Kidney (tissue), 14 donors: ENCODE data around the gene TSN. TPM values are rescaled to one million over a fixed set of nuclear protein-coding genes. Genes with fewer than 3 reads are reported as not detected.
"Not testable (repeated sequence)": the region's sequence is repeated elsewhere in the genome, so short reads cannot be mapped to it uniquely, and the experiment has no call there.

Experiments
- DNase-seq, 5 donors: peaks; one replicate each; pipeline ENCODE4 v3.0.0-alpha.2; 2013 to 2020
- FAIRE-seq: peaks from 2 replicates; lab custom pipeline; 2012; peaks lifted over from hg19 to GRCh38; lab: Jason Lieb, UNC
- H3K27ac ChIP-seq, 2 donors: one replicate each; pipeline ENCODE4 v1.7.0; 2013; ENCODE audit warnings: low read depth in 2 of 2, low read length in 2 of 2, inconsistent platforms in 1 of 2
- H3K27me3 ChIP-seq: one replicate; pipeline ENCODE4 v1.7.1; 2013; ENCODE audit warnings: low read length, inconsistent platforms; ENCODE audit not compliant: control insufficient read depth, insufficient read depth
- H3K36me3 ChIP-seq, 3 donors: one replicate each; pipeline versions ENCODE4 v1.7.0 to v1.7.1; 2013; ENCODE audit warnings: low read length in 3 of 3, control low read depth in 1 of 3, inconsistent platforms in 1 of 3; ENCODE audit not compliant: insufficient read depth in 3 of 3, control insufficient read depth in 2 of 3
- H3K4me1 ChIP-seq, 3 donors: one replicate each; pipeline versions ENCODE4 v1.7.0 to v1.7.1; 2013; ENCODE audit warnings: low read length in 3 of 3, inconsistent platforms in 1 of 3, low read depth in 1 of 3; ENCODE audit not compliant: control insufficient read depth in 2 of 3, insufficient read depth in 2 of 3
- H3K4me3 ChIP-seq, 3 donors: one replicate each; pipeline versions ENCODE4 v1.7.0 to v1.8.1; 2013; ENCODE audit warnings: low read length in 3 of 3, control low read depth in 1 of 3, inconsistent platforms in 1 of 3
- H3K9ac ChIP-seq, 3 donors: one replicate each; pipeline versions ENCODE4 v1.7.0 to v1.7.1; 2013; ENCODE audit warnings: low read length in 3 of 3, control low read depth in 1 of 3, inconsistent platforms in 1 of 3
- H3K9me3 ChIP-seq, 3 donors: one replicate each; pipeline versions ENCODE4 v1.7.0 to v1.7.1; 2013; ENCODE audit warnings: low read length in 3 of 3, control low read depth in 1 of 3, inconsistent platforms in 1 of 3; ENCODE audit not compliant: control insufficient read depth in 2 of 3, insufficient read depth in 1 of 3
- intact Hi-C: fragments of 100-400 bp; cut with DNase I; formaldehyde crosslinking; loops from one replicate; pipeline ENCODE4 v1.11.1; 2022
- polyA plus RNA-seq: library from polyadenylated mRNA; stranded (reverse); fragments of 350-450 nt; fragmentation: Illumina TruSeq; extraction: RNeasy Lipid Tissue Mini Kit (QIAGEN cat#74804); gene quantifications from one replicate; pipeline ENCODE4 v1.2.3, GENCODE V29; 2014; ENCODE audit warnings: low read depth, low replicate concordance; ENCODE audit not compliant: insufficient read depth
- total RNA-seq: library from RNA; stranded (reverse); fragmentation: NEBNext Ultra II Directional; extraction: Animal tissue kit (Norgen Biotek cat#: 25700); gene quantifications from one replicate; pipeline ENCODE4 v1.2.1, GENCODE V29; 2021
- TF ChIP-seq, protein P1 (sequence below): IDR thresholded peaks from 3 replicates; pipeline ENCODE4 v1.5.1; 2012; ENCODE audit warnings: mild to moderate bottlenecking, moderate library complexity, borderline replicate concordance; ENCODE audit not compliant: insufficient read depth; ENCODE audit errors: extremely low read depth
- donor health status: control.
- donor health status: control.
- donor health status: control.
- donor health status: control.
- donor health status: control.
- donor health status: DM: yes; HTN: yes; CAD: no.
- donor health status: Normal renal cell carcinoma (clear cell type).

The TSN gene
- total and polyA plus RNA-seq, 2 donors from 2014 or later, result 37.9 to 66.1 TPM

DNA sequence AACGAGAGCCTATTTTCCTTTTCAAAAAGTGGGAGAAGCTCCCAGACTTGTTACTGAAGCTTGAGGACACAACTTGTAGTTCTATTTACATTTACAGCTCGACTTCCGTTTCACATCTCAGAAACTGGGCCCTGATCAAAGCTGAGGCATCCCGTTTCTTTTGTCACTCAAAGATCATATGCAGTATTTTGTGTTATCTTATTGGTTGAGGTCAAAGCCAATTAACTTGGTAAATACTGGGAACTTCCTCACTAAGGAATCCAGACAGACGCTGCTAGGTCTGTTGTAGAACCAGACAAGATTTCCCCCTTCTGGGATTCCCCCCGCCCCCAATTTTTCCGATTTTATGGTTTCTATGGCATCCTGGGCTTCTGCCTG is 50.3 kb downstream of the TSN start:
- Histone ChIP-seq H3K4me1 (no peaks in the 10 kb centered on the region), H3K4me3 (no peak overlapping the region), H3K27me3 (no peaks in the 10 kb centered on the region), H3K9me3 (peaks cover 0 to 5% (median 0%) of the 10 kb centered on the region in 3 donors), H3K36me3 (no peaks in the 10 kb centered on the region), H3K9ac (no peak overlapping the region), H3K27ac (no peak overlapping the region)
- DNase-seq (no peak), FAIRE-seq (no peak)
- TF ChIP-seq, protein P1, sequence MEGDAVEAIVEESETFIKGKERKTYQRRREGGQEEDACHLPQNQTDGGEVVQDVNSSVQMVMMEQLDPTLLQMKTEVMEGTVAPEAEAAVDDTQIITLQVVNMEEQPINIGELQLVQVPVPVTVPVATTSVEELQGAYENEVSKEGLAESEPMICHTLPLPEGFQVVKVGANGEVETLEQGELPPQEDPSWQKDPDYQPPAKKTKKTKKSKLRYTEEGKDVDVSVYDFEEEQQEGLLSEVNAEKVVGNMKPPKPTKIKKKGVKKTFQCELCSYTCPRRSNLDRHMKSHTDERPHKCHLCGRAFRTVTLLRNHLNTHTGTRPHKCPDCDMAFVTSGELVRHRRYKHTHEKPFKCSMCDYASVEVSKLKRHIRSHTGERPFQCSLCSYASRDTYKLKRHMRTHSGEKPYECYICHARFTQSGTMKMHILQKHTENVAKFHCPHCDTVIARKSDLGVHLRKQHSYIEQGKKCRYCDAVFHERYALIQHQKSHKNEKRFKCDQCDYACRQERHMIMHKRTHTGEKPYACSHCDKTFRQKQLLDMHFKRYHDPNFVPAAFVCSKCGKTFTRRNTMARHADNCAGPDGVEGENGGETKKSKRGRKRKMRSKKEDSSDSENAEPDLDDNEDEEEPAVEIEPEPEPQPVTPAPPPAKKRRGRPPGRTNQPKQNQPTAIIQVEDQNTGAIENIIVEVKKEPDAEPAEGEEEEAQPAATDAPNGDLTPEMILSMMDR, result no peak
- intact Hi-C loops, result no loop called here

DNA sequence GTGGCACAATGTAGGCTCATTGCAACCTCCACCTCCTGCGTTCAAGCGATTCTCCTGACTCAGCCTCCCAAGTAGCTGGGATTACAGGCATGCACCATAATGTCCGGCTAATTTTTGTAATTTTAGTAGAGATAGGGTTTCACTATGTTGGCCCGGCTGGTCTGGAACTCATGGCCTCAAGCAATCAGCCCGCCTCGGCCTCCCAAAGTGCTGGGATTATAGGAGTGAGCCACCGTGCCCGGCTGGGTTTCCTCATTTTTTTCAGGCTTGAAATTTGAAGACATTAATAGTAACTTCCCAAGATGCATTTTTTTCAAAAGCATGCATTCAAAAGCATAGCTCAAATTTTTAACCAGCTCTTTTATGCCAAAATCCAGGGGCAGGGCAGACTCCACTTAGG is 52.3 kb downstream of the TSN start:
- H3K9me3 ChIP-seq, DNase-seq, H3K36me3 ChIP-seq, H3K4me3 ChIP-seq, H3K4me1 ChIP-seq, H3K27me3 ChIP-seq, H3K27ac ChIP-seq, FAIRE-seq, H3K9ac ChIP-seq, intact Hi-C loops: not testable (repeated sequence)

DNA sequence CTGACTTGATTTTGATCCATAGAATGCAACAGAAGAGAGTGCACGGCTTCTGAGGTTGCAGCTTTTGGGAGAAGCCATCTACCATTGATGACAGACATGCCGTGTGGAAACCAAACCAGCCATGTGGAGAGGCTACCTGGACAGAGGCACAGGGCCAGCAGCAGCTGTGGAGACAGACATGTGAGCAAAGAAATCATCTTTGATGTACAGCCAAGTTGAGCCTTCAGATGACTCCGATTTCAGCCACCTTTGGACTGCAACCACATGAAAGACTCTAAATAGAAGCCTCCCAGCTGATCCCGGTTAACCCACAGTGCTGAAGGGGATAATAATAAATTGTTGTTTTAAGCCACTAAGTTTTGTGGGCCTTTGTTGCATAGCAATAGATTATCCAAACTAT is 54.2 kb downstream of the TSN start:
- FAIRE-seq, result no peak
- Histone ChIP-seq H3K4me1 (no peaks in the 10 kb centered on the region), H3K9ac (no peak overlapping the region), H3K27me3 (no peaks in the 10 kb centered on the region), H3K9me3 (no peaks in the 10 kb centered on the region), H3K36me3 (no peaks in the 10 kb centered on the region), H3K27ac (no peak overlapping the region), H3K4me3 (no peak overlapping the region)
- intact Hi-C loops, result no loop called here
- no peak for DNase-seq
- TF ChIP-seq, protein P1, result no peak

DNA sequence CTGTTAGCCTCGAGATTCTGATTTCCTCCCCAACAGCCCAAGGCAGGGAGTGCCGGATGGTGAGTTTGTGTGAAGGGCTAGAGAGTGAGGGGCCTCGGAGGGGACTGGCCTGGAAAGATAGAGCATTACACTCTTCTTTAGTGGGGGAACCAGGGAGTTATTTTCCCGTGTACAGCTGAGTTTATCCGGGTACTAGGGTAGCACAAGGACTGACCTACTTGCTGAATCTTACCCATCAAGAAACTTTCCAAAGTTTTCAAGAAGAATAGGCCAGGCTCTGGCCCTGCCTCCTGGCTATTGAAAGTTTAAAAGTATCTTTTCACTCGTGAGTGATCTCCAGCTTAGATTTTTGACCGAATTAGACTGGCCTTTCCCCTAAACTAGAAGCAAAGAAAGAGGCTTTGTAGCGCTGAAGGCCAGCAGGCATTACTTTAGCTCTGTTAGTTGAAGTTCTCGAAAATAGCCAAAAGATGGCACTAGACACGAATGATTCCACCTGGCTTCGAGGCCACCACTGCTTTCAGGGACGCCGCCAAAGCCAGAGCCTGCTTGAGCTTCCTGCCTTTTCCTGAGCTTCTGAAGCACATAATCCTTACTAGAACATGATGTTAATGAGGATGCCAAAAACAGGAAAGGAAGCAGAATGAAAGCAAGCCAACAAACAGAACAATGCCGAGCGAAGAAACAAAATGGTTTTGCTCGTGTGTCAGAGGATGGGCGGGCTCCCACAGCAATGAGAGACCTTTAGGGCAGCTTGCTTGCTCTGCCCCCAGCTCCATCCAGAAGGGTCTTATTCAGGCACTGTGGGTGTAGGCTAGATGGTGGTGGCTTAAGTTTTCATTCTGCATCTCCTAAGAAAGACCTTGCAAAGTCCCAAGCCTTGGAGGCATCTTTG is 55.8 kb downstream of the TSN start:
- peak; percentile 73 for FAIRE-seq
- DNase-seq, result peak in 4 of 5 donors; percentile 69 to 93 (median 79)

DNA sequence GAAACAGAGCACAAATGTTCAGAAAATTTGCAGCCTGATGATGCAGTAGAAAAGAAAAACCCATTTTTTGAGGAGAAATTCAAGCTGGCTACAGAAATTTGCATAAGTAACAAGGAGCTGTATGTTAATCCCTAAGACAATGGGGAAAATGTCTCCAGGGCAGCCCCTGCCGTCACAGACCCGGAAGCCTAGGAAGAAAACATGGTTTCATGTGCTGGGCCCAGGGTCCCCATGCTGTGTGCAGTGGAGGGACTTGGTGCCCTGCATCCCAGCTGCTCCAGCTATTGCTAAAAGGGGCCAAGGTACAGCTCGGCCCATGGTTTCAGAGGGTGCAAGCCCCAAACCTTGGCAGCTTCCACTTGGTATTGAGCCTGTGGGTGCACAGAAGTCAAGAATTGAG is 57.6 kb downstream of the TSN start:
- H3K9me3 ChIP-seq, intact Hi-C loops, FAIRE-seq, H3K4me1 ChIP-seq, H3K9ac ChIP-seq, H3K27me3 ChIP-seq, H3K4me3 ChIP-seq, H3K36me3 ChIP-seq, H3K27ac ChIP-seq, DNase-seq: not testable (repeated sequence)

More for the DNA sequence above, 55.8 kb downstream of the TSN start:
- Histone ChIP-seq H3K27ac (no peak overlapping the region), H3K9me3 (no peaks in the 10 kb centered on the region), H3K9ac (no peak overlapping the region), H3K36me3 (no peaks in the 10 kb centered on the region), H3K27me3 (no peaks in the 10 kb centered on the region), H3K4me1 (no peaks in the 10 kb centered on the region), H3K4me3 (no peak overlapping the region)
- intact Hi-C loops, result no loop called here
- TF ChIP-seq, protein P1, result peak; percentile 49
